ENCODE results near the gene MARCHF11. TPM values are rescaled to one million over a fixed set of nuclear protein-coding genes. Genes with fewer than 3 reads are reported as not detected.

The MARCHF11 gene
- total and polyA plus RNA-seq, 2 donors (not counting 1 experiment from before 2014, with no cell fraction given), result not detected

DNA sequence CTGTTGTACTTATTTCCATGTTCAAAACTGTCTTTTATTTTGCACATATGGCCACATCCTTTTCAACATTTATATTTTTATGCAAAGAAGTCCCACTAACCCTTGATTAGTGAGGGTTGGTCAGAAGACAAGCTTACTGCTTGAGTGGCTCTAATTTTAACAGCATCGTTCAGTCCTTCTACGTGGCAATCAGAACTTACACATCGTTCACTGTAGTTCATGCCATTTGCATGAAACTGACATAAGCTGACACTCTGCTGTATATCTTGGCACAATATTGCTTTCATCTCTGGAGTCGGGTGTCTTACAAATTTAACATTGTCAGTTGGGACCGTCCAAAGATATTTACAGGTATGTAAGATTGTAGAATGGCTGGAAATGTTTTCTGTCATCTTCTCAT lies 50.6 kb downstream of the MARCHF11 start:
- no peak overlapping the region for H2AFZ ChIP-seq (ENCODE audit: insufficient read depth, low read depth, low read length, poor library complexity, severe bottlenecking)
- H4K20me1 ChIP-seq (ENCODE audit: control insufficient read depth, insufficient read depth, low read length, poor library complexity, severe bottlenecking), result no peaks in the 10 kb centered on the region
- Mint-ChIP-seq H3K4me1 (no peaks in the 10 kb centered on the region), H3K4me3 (no peak overlapping the region), H3K27me3 (no peaks in the 10 kb centered on the region), H3K9me3 (ENCODE audit: insufficient read depth) (peaks cover under 1% of the 10 kb centered on the region), H3K27ac (no peak overlapping the region)
- no peaks in the 10 kb centered on the region for H3K4me1 ChIP-seq (ENCODE audit: control insufficient read depth in 2 of 2, insufficient read depth in 2 of 2, low read length in 2 of 2)
- H3K27me3 ChIP-seq (replicated peaks in 1 of 4; ENCODE audit: control extremely low read depth in 1 of 4, control insufficient read depth in 3 of 4, insufficient read depth in 4 of 4, low read length in 3 of 4), result no peaks in the 10 kb centered on the region
- no peak for ATAC-seq (ENCODE audit: low read depth)
- H3K36me3 ChIP-seq (replicated peaks in 1 of 2; ENCODE audit: control extremely low read depth in 1 of 2, control insufficient read depth in 1 of 2, extremely low read depth in 1 of 2, insufficient read depth in 2 of 2, low read length in 1 of 2), result no peaks in the 10 kb centered on the region
- no peak overlapping the region for H3K4me2 ChIP-seq (replicated peaks; ENCODE audit: low read depth, low read length, poor library complexity, severe bottlenecking)
- intact Hi-C loops (cut with micrococcal nuclease), result no loop called here
- no peaks in the 10 kb centered on the region for H3K79me2 ChIP-seq (ENCODE audit: control insufficient read depth, insufficient read depth, low read length)
- H3K27ac ChIP-seq (ENCODE audit: low read length in 2 of 2), result no peak overlapping the region
- H3K9me3 ChIP-seq (ENCODE audit: control extremely low read depth in 1 of 3, control insufficient read depth in 2 of 3, insufficient read depth in 1 of 3, low read length in 2 of 3), result peaks cover 0 to 3% (median 0%) of the 10 kb centered on the region in 3 donors
- TF ChIP-seq, protein P1, sequence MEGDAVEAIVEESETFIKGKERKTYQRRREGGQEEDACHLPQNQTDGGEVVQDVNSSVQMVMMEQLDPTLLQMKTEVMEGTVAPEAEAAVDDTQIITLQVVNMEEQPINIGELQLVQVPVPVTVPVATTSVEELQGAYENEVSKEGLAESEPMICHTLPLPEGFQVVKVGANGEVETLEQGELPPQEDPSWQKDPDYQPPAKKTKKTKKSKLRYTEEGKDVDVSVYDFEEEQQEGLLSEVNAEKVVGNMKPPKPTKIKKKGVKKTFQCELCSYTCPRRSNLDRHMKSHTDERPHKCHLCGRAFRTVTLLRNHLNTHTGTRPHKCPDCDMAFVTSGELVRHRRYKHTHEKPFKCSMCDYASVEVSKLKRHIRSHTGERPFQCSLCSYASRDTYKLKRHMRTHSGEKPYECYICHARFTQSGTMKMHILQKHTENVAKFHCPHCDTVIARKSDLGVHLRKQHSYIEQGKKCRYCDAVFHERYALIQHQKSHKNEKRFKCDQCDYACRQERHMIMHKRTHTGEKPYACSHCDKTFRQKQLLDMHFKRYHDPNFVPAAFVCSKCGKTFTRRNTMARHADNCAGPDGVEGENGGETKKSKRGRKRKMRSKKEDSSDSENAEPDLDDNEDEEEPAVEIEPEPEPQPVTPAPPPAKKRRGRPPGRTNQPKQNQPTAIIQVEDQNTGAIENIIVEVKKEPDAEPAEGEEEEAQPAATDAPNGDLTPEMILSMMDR (IDR thresholded peaks at IDR 0.05), result no peak
- no peak for TF ChIP-seq EZH2 (IDR thresholded peaks at IDR 0.05; ENCODE audit: borderline replicate concordance, insufficient read depth, low read depth, low read length, poor library complexity, severe bottlenecking)
- H3K4me3 ChIP-seq (ENCODE audit: control extremely low read depth in 1 of 5, extremely low read depth in 1 of 5, insufficient read depth in 1 of 5, low read depth in 2 of 5, low read length in 4 of 5), result no peak overlapping the region
- DNase-seq, result no peak
- ChIA-PET POLR2A (no interaction called here), CTCF (no interaction called here)
- H3K9ac ChIP-seq (ENCODE audit: low read length), result no peak overlapping the region
- 98% methylated on average over 5 of the region's 5 CpGs for whole genome bisulfite sequencing (ENCODE audit: insufficient coverage)

DNA sequence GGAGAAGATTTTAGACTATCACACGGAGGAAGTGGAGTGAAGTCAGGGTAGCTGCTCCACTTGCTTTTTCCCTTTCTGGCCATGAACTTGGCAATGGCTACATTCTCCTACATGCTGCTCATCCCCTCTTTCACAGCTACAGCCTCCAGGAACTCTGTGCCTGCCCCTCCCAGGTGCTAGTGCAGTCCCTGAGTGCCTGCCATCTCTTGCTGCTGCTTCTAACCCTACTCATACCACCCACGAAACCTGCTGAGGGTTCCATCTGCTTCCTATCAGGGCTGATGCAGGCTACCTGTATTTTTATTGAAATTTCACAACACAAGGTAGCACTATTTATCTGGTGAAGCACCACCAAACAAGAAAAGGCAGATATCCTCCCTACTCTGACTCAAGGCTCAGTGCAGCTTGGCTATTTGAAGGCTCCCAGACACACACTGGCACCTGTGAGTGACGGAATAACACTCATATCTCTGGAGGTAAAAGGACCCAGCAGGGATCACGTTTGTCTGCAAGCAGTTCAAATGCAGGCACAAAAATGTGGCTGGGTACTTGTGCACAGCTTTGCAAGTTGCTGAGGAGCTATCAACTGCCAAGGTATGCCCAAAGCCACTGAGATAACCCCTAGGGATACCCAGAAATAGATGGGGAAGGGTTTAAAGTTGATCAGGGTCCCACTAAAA lies 51.6 kb downstream of the MARCHF11 start:
- CTCF ChIA-PET, result no interaction called here
- Histone ChIP-seq H3K9me3 (ENCODE audit: control extremely low read depth in 1 of 3, control insufficient read depth in 2 of 3, insufficient read depth in 1 of 3, low read length in 2 of 3) (peaks cover 0 to 3% (median 0%) of the 10 kb centered on the region in 3 donors), H3K4me2 (replicated peaks; ENCODE audit: low read depth, low read length, poor library complexity, severe bottlenecking) (no peak overlapping the region), H3K4me3 (ENCODE audit: control extremely low read depth in 1 of 5, extremely low read depth in 1 of 5, insufficient read depth in 1 of 5, low read depth in 2 of 5, low read length in 4 of 5) (no peak overlapping the region), H2AFZ (ENCODE audit: insufficient read depth, low read depth, low read length, poor library complexity, severe bottlenecking) (no peak overlapping the region), H3K9ac (ENCODE audit: low read length) (no peak overlapping the region), H3K27me3 (replicated peaks in 1 of 4; ENCODE audit: control extremely low read depth in 1 of 4, control insufficient read depth in 3 of 4, insufficient read depth in 4 of 4, low read length in 3 of 4) (no peaks in the 10 kb centered on the region), H3K27ac (ENCODE audit: low read length in 2 of 2) (no peak overlapping the region), H3K79me2 (ENCODE audit: control insufficient read depth, insufficient read depth, low read length) (no peaks in the 10 kb centered on the region), H4K20me1 (ENCODE audit: control insufficient read depth, insufficient read depth, low read length, poor library complexity, severe bottlenecking) (no peaks in the 10 kb centered on the region), H3K4me1 (ENCODE audit: control insufficient read depth in 2 of 2, insufficient read depth in 2 of 2, low read length in 2 of 2) (no peaks in the 10 kb centered on the region), H3K36me3 (replicated peaks in 1 of 2; ENCODE audit: control extremely low read depth in 1 of 2, control insufficient read depth in 1 of 2, extremely low read depth in 1 of 2, insufficient read depth in 2 of 2, low read length in 1 of 2) (no peaks in the 10 kb centered on the region)
- 52% methylated on average over 3 of the region's 4 CpGs for WGBS (ENCODE audit: insufficient coverage)
- TF ChIP-seq EZH2 (IDR thresholded peaks at IDR 0.05; ENCODE audit: borderline replicate concordance, insufficient read depth, low read depth, low read length, poor library complexity, severe bottlenecking), result no peak
- TF ChIP-seq, protein P1 (IDR thresholded peaks at IDR 0.05), result no peak
- Mint-ChIP-seq H3K27ac (no peak overlapping the region), H3K4me1 (no peaks in the 10 kb centered on the region), H3K9me3 (ENCODE audit: insufficient read depth) (peaks cover 1% of the 10 kb centered on the region), H3K27me3 (no peaks in the 10 kb centered on the region), H3K4me3 (no peak overlapping the region)
- POLR2A ChIA-PET, result no interaction called here
- ATAC-seq (ENCODE audit: low read depth) (no peak), DNase-seq (no peak)
- intact Hi-C loops (cut with micrococcal nuclease), result no loop called here
